ENCODE data around the gene ABLIM1.
A peak's percentile ranks its signal among the peaks of the same experiment; 100 is the strongest.

Gene ABLIM1

DNA sequence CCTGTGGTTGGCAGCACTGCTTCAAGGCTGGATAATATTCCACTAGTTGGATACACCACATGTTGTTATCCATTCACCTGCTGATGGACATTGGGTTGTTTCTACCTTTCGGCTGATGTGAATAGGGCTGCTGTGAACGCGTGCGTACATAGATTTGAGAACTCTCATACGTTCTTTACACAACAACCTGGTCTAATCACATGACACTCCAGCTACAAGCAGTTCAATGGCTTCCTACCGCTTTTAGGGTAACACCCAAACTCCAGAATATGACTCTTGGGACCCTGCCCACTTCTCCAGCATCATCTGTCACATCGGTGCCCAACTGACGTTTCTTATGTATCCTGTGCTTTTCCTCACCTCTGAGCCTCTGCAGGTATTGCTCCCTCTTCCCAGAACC lies 114.6 kb downstream of the ABLIM1 start:
- H3K36me3 ChIP-seq (ENCODE audit: control insufficient read depth, insufficient read depth, low read length): no peaks in the 10 kb centered on the region
- DNase-seq: no peak
- H3K27me3 ChIP-seq (replicated peaks; ENCODE audit: control insufficient read depth, insufficient read depth, low read length, poor library complexity, severe bottlenecking): no peaks in the 10 kb centered on the region
- H3K9me3 ChIP-seq (ENCODE audit: control insufficient read depth, low read length): no peaks in the 10 kb centered on the region
- peak overlapping the region; percentile 22 for H3K4me3 ChIP-seq (ENCODE audit: insufficient read depth, low read depth, low read length, poor library complexity, severe bottlenecking)
- H3K27ac ChIP-seq (ENCODE audit: insufficient read depth, low read length, poor library complexity, severe bottlenecking): peak overlapping the region; percentile 79
- H3K4me1 ChIP-seq (ENCODE audit: control insufficient read depth, insufficient read depth, low read length, poor library complexity, severe bottlenecking): peaks cover 67% of the 10 kb centered on the region

DNA sequence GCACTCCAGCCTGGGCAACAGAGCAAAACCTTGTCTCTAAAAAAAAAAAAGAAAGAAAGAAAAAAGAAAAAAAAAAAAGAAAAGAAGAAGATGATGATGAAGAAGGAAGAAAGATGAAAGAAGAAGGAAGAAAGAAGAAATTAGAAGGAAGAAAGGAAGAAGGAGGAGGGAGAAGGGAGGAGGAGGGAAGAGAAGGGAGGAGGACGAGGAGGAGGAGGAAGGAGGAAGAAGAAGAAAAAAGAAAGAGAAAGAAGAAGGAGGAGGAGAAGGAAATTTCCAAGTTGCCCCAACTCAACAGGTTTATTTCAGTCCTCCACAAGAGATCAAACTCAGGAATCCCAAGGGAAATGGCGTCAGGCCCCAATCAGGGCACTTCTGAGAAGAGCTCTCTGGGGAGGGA lies 115.7 kb downstream of the ABLIM1 start:
- H3K9me3 ChIP-seq (ENCODE audit: control insufficient read depth, low read length): no peaks in the 10 kb centered on the region

DNA sequence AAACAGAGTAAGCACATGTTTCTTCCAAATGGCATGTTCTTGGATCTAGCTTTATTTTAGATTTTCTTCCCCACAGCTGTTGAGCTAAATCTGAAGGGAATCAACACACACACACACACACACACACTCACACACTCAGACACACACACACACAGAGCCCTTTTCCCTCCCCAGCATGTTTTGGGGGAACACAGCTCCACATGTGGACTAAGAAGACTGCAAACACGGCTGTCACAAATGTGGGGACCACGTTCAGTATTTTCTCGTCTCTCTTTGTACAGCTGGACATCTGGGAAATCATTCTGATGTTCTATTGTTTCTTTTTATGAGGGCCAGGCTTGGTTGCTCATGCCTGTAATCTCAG lies 116.3 kb downstream of the ABLIM1 start:
- peak overlapping the region; percentile 79 for H3K27ac ChIP-seq (ENCODE audit: insufficient read depth, low read length, poor library complexity, severe bottlenecking)
- H3K4me1 ChIP-seq (ENCODE audit: control insufficient read depth, insufficient read depth, low read length, poor library complexity, severe bottlenecking): peaks cover 75% of the 10 kb centered on the region
- no peak for DNase-seq
- no peaks in the 10 kb centered on the region for H3K9me3 ChIP-seq (ENCODE audit: control insufficient read depth, low read length)
- H3K4me3 ChIP-seq (ENCODE audit: insufficient read depth, low read depth, low read length, poor library complexity, severe bottlenecking): no peak overlapping the region
- no peaks in the 10 kb centered on the region for H3K27me3 ChIP-seq (replicated peaks; ENCODE audit: control insufficient read depth, insufficient read depth, low read length, poor library complexity, severe bottlenecking)
- no peaks in the 10 kb centered on the region for H3K36me3 ChIP-seq (ENCODE audit: control insufficient read depth, insufficient read depth, low read length)

More for the DNA sequence above, 115.7 kb downstream of the ABLIM1 start:
- H3K4me1 ChIP-seq (ENCODE audit: control insufficient read depth, insufficient read depth, low read length, poor library complexity, severe bottlenecking): peaks cover 75% of the 10 kb centered on the region
- no peak overlapping the region for H3K4me3 ChIP-seq (ENCODE audit: insufficient read depth, low read depth, low read length, poor library complexity, severe bottlenecking)
- H3K36me3 ChIP-seq (ENCODE audit: control insufficient read depth, insufficient read depth, low read length): no peaks in the 10 kb centered on the region
- DNase-seq: no peak
- H3K27ac ChIP-seq (ENCODE audit: insufficient read depth, low read length, poor library complexity, severe bottlenecking): peak overlapping the region; percentile 79
- no peaks in the 10 kb centered on the region for H3K27me3 ChIP-seq (replicated peaks; ENCODE audit: control insufficient read depth, insufficient read depth, low read length, poor library complexity, severe bottlenecking)

DNA sequence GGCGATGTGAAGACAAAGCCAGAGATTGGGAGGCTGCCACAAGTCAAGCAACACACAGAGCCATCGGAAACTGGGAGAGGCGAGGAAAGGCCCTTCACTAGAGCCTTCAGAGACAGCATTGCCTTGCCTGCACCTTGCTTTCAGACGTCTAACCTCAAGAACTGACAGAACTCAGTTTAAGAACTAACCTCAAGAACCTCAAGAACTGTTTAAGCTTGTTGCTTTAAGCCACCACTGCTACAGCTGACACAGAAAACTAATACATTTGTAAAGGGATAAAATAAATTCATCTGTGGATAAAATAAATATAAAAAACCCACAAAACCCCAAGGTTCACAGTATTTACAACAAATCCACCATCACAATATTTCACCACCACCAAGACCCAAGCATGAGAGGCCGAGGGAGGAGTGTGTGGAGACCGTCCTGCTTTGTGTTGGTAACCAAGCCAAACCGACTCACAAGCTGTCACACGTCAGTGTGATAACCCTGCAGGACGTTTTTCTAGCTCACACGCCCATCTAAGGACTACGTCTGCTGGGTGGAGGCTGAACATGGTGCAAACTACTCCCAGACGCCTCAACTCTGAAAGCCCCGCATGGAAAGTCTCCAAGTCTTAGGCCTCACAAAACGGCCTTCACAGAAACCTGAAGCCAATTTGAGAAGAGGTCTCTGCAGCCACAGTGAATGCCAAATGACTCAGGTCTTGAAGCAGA lies 116.8 kb downstream of the ABLIM1 start:
- peaks cover 75% of the 10 kb centered on the region for H3K4me1 ChIP-seq (ENCODE audit: control insufficient read depth, insufficient read depth, low read length, poor library complexity, severe bottlenecking)
- H3K36me3 ChIP-seq (ENCODE audit: control insufficient read depth, insufficient read depth, low read length): no peaks in the 10 kb centered on the region
- peak overlapping the region; percentile 79 for H3K27ac ChIP-seq (ENCODE audit: insufficient read depth, low read length, poor library complexity, severe bottlenecking)
- H3K27me3 ChIP-seq (replicated peaks; ENCODE audit: control insufficient read depth, insufficient read depth, low read length, poor library complexity, severe bottlenecking): no peaks in the 10 kb centered on the region
- no peaks in the 10 kb centered on the region for H3K9me3 ChIP-seq (ENCODE audit: control insufficient read depth, low read length)
- DNase-seq: peak; percentile 52 to 74 (median 55)
- H3K4me3 ChIP-seq (ENCODE audit: insufficient read depth, low read depth, low read length, poor library complexity, severe bottlenecking): no peak overlapping the region

DNA sequence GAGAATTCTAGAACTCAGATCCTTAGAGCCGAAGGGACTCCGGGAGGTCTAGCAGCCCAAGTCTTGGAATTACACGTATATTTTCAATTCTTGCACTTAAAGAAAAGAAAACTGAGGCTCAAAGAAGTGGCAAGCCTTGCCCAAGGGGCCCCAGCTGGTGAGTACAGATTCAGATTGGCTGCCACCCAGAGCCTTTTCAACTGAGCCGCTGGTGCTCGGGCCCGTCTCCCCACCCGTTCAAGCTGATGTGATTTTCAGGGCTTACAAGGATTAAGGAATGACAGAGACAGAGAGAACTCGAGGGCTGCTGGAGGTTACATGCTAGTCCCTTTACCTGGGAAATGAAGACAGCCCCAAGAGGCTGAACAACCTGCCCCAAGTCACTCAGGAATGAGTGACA lies 117.8 kb downstream of the ABLIM1 start:
- Histone ChIP-seq H3K27me3 (replicated peaks; ENCODE audit: control insufficient read depth, insufficient read depth, low read length, poor library complexity, severe bottlenecking) (no peaks in the 10 kb centered on the region), H3K9me3 (ENCODE audit: control insufficient read depth, low read length) (no peaks in the 10 kb centered on the region), H3K4me1 (ENCODE audit: control insufficient read depth, insufficient read depth, low read length, poor library complexity, severe bottlenecking) (peaks cover 73% of the 10 kb centered on the region), H3K27ac (ENCODE audit: insufficient read depth, low read length, poor library complexity, severe bottlenecking) (peak overlapping the region; percentile 79), H3K36me3 (ENCODE audit: control insufficient read depth, insufficient read depth, low read length) (no peaks in the 10 kb centered on the region), H3K4me3 (ENCODE audit: insufficient read depth, low read depth, low read length, poor library complexity, severe bottlenecking) (no peak overlapping the region)
- DNase-seq: no peak

DNA sequence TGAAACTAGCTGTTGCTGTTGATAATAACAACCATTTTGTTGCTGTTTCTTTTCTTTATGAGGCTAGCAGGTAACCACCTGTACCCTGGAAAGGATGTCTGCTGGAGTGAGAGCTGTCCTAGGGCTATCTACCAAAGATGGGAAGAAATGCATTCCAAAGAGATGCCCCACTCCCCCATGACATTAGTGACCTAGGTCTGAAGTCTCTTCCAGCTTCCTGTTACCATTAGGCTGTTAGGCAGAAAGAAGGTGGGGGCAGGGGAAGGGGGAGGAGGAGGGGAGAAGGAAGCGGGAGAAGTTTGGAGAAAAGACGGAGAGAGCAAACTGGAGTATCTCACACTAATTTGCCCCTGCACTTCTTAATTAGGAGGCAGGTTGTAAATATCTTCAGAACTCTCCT lies 118.5 kb downstream of the ABLIM1 start:
- peaks cover 66% of the 10 kb centered on the region for H3K4me1 ChIP-seq (ENCODE audit: control insufficient read depth, insufficient read depth, low read length, poor library complexity, severe bottlenecking)

DNA sequence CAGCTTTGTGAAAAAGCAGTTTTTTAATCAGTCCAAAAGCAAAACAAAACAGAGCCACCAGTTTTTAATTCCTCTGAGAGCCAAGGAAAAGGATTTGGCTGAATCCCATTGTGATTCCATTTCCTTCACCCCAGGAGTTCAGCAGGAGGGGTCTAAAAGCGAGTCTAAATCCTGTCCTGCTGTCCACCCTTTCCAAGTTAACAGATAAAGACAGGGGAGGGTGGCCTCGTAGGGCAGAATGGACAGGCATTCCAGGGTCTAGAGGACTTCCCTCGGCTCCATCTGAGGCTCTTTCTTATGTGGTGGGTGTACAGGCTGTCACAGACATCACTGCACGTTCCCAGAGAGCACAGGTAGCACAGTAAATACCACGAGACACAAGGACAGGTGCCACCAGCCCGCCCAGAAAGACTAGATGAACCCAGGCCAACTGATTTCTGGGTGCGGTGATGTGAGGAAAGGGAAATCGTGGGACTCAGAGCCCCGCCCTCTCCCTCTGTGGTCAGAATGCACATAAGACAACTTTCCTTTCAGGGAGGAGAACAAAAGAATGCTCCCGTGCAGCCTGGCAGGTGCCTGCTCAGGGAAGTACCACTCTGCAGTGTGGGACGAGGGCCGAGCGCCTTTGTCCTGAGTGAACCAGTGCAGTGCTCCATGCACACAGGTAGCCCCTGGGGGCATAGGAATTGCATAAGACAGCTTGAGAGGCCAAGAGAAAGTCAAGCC lies 119.7 kb downstream of the ABLIM1 start:
- Histone ChIP-seq H3K36me3 (ENCODE audit: control insufficient read depth, insufficient read depth, low read length) (no peaks in the 10 kb centered on the region), H3K27me3 (replicated peaks; ENCODE audit: control insufficient read depth, insufficient read depth, low read length, poor library complexity, severe bottlenecking) (no peaks in the 10 kb centered on the region), H3K4me1 (ENCODE audit: control insufficient read depth, insufficient read depth, low read length, poor library complexity, severe bottlenecking) (peaks cover 55% of the 10 kb centered on the region), H3K27ac (ENCODE audit: insufficient read depth, low read length, poor library complexity, severe bottlenecking) (peak overlapping the region; percentile 52), H3K4me3 (ENCODE audit: insufficient read depth, low read depth, low read length, poor library complexity, severe bottlenecking) (peak overlapping the region; percentile 23), H3K9me3 (ENCODE audit: control insufficient read depth, low read length) (no peaks in the 10 kb centered on the region)
- DNase-seq: peak; percentile 41 to 53 (median 48)

More for the DNA sequence above, 118.5 kb downstream of the ABLIM1 start:
- no peak overlapping the region for H3K4me3 ChIP-seq (ENCODE audit: insufficient read depth, low read depth, low read length, poor library complexity, severe bottlenecking)
- no peaks in the 10 kb centered on the region for H3K9me3 ChIP-seq (ENCODE audit: control insufficient read depth, low read length)
- DNase-seq: no peak
- H3K36me3 ChIP-seq (ENCODE audit: control insufficient read depth, insufficient read depth, low read length): no peaks in the 10 kb centered on the region
- no peaks in the 10 kb centered on the region for H3K27me3 ChIP-seq (replicated peaks; ENCODE audit: control insufficient read depth, insufficient read depth, low read length, poor library complexity, severe bottlenecking)
- H3K27ac ChIP-seq (ENCODE audit: insufficient read depth, low read length, poor library complexity, severe bottlenecking): no peak overlapping the region

DNA sequence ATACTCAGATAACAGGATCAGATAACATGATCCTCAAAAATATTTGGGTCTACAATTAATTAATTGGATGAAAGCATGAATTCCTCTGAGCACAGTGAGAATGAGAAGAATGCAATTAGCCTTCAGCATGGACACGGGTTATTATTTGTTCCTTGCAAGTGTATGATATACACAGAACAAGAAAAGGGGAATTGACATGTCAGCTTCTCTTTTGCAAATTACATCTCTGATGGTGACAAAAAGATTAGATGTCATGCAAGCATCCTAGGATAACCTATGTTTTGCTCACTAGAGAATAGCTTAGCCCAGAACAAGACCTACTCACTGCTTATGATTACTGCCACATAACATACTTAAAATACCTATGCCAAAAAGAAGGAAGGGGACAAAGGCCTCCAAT lies 120.3 kb downstream of the ABLIM1 start:
- Histone ChIP-seq H3K9me3 (ENCODE audit: control insufficient read depth, low read length) (no peaks in the 10 kb centered on the region), H3K36me3 (ENCODE audit: control insufficient read depth, insufficient read depth, low read length) (no peaks in the 10 kb centered on the region), H3K4me3 (ENCODE audit: insufficient read depth, low read depth, low read length, poor library complexity, severe bottlenecking) (no peak overlapping the region), H3K27ac (ENCODE audit: insufficient read depth, low read length, poor library complexity, severe bottlenecking) (peak overlapping the region; percentile 52), H3K4me1 (ENCODE audit: control insufficient read depth, insufficient read depth, low read length, poor library complexity, severe bottlenecking) (peaks cover 49% of the 10 kb centered on the region), H3K27me3 (replicated peaks; ENCODE audit: control insufficient read depth, insufficient read depth, low read length, poor library complexity, severe bottlenecking) (no peaks in the 10 kb centered on the region)
- no peak for DNase-seq

DNA sequence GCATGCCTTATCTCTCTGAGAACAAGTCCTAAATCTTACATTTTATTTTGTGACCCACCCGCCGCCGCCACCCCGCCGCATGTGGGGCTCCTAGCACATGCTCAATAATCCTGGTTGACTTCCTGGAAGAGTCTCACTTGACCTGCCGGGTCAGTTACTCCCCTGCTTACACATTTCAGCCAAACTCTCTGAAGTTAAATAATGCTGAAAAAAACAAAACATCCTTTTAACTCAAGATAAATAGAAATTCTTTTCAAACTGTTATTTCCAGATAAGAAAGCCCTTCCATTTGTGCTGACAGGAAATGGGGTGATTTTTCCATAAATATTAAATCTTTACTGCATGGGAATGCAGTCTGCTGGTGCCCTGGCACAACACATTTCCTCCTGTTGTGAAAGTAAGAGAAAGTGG lies 123.5 kb downstream of the ABLIM1 start:
- Histone ChIP-seq H3K27me3 (replicated peaks; ENCODE audit: control insufficient read depth, insufficient read depth, low read length, poor library complexity, severe bottlenecking) (no peaks in the 10 kb centered on the region), H3K27ac (ENCODE audit: insufficient read depth, low read length, poor library complexity, severe bottlenecking) (no peak overlapping the region), H3K36me3 (ENCODE audit: control insufficient read depth, insufficient read depth, low read length) (no peaks in the 10 kb centered on the region), H3K9me3 (ENCODE audit: control insufficient read depth, low read length) (no peaks in the 10 kb centered on the region), H3K4me3 (ENCODE audit: insufficient read depth, low read depth, low read length, poor library complexity, severe bottlenecking) (no peak overlapping the region), H3K4me1 (ENCODE audit: control insufficient read depth, insufficient read depth, low read length, poor library complexity, severe bottlenecking) (peaks cover 17% of the 10 kb centered on the region)
- DNase-seq: no peak

DNA sequence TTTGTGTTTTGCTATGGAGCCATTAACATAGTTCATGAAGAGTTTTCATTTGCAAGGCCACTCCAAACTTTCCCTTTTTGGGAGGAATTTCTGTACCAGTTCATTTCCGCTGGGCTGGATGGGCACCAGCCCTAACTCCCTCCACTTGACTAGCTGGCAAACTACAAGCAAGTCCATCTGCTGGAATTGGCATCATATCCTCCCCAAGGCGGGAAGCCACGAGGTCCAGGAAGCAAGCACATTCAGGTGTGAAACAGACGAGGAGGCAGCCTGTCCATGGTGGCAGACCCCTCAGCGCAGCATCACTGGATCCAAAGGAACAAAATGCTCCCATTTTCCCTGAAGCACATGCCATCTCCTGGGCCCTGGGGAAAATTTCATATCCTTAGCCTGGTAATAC lies 125.8 kb downstream of the ABLIM1 start:
- Histone ChIP-seq H3K27me3 (replicated peaks; ENCODE audit: control insufficient read depth, insufficient read depth, low read length, poor library complexity, severe bottlenecking) (no peaks in the 10 kb centered on the region), H3K4me1 (ENCODE audit: control insufficient read depth, insufficient read depth, low read length, poor library complexity, severe bottlenecking) (no peaks in the 10 kb centered on the region), H3K27ac (ENCODE audit: insufficient read depth, low read length, poor library complexity, severe bottlenecking) (no peak overlapping the region), H3K4me3 (ENCODE audit: insufficient read depth, low read depth, low read length, poor library complexity, severe bottlenecking) (no peak overlapping the region), H3K9me3 (ENCODE audit: control insufficient read depth, low read length) (no peaks in the 10 kb centered on the region), H3K36me3 (ENCODE audit: control insufficient read depth, insufficient read depth, low read length) (no peaks in the 10 kb centered on the region)
- DNase-seq: no peak

Measured in effector memory CD4-positive, alpha-beta T cell (primary cell).